WTC11 (cell line): ENCODE data around the gene RS1. TPM values are rescaled to one million over a fixed set of nuclear protein-coding genes. Genes with fewer than 3 reads are reported as not detected.

Source experiments
- ATAC-seq: fragments of 200-7000 bp; cut with Tn5 transposase; 2 replicates; pipeline ENCODE4 v1.10.0; 2021; ENCODE audit warnings: mild to moderate bottlenecking, moderate library complexity
- CTCF ChIA-PET: fragments of 300-600 bp; sonication (Branson Sonifier 250); formaldehyde crosslinking; loops from one replicate; lab custom pipeline; 2021; ENCODE audit warnings: antibody characterized with exemption; lab: Charles Lee
- POLR2A ChIA-PET: fragments of 350-600 bp; sonication (Branson Sonifier 250); formaldehyde crosslinking; loops from one replicate; lab custom pipeline; 2021; ENCODE audit warnings: antibody characterized with exemption; lab: Charles Lee
- DNase-seq: peaks from one replicate; pipeline ENCODE4 v3.0.0; 2021; ENCODE audit warnings: low spot score
- H3K27ac Mint-ChIP-seq: 2 replicates; pipeline ENCODE4 v1.8.0; 2021; ENCODE audit warnings: mixed read lengths
- H3K27me3 Mint-ChIP-seq: 2 replicates; pipeline ENCODE4 v1.8.0; 2021; ENCODE audit warnings: low read depth, mild to moderate bottlenecking, moderate library complexity, mixed read lengths
- H3K36me3 Mint-ChIP-seq: 2 replicates; pipeline ENCODE4 v1.8.0; 2021; ENCODE audit warnings: mixed read lengths
- H3K4me1 Mint-ChIP-seq: 2 replicates; pipeline ENCODE4 v1.8.0; 2022; ENCODE audit warnings: mixed read lengths
- H3K4me3 Mint-ChIP-seq: 2 replicates; pipeline ENCODE4 v1.8.0; 2021; ENCODE audit warnings: mild to moderate bottlenecking, moderate library complexity, mixed read lengths
- H3K9me3 Mint-ChIP-seq: 2 replicates; pipeline ENCODE4 v1.8.0; 2021; ENCODE audit warnings: mixed read lengths
- AR ChIP-seq: fragments of 250-450 bp; sonication (Bioruptor Pico); IDR thresholded peaks from 2 replicates; pipeline ENCODE4 v1.9.0; 2021; ENCODE audit warnings: mild to moderate bottlenecking
- ATF1 ChIP-seq: sonication (generic); formaldehyde crosslinking; IDR thresholded peaks from 2 replicates; pipeline ENCODE4 v1.8.1; 2023; ENCODE audit warnings: mild to moderate bottlenecking, moderate library complexity, missing genetic modification reagents
- ATF6 ChIP-seq: sonication (generic); formaldehyde crosslinking; IDR thresholded peaks from 2 replicates; pipeline ENCODE4 v1.8.1; 2023; ENCODE audit warnings: mild to moderate bottlenecking, missing genetic modification reagents
- CREM ChIP-seq: sonication (generic); formaldehyde crosslinking; IDR thresholded peaks from 2 replicates; pipeline ENCODE4 v1.8.1; 2022; ENCODE audit warnings: mild to moderate bottlenecking, missing genetic modification reagents, moderate library complexity
- ETV6 ChIP-seq: sonication (generic); formaldehyde crosslinking; IDR thresholded peaks from 2 replicates; pipeline ENCODE4 v1.8.1; 2022; ENCODE audit warnings: mild to moderate bottlenecking, missing genetic modification reagents
- FOXK1 ChIP-seq: sonication (generic); formaldehyde crosslinking; IDR thresholded peaks from 2 replicates; pipeline ENCODE4 v1.8.0; 2022; ENCODE audit warnings: mild to moderate bottlenecking, moderate library complexity, missing genetic modification reagents
- FOXP1 ChIP-seq: sonication (generic); formaldehyde crosslinking; IDR thresholded peaks from 2 replicates; pipeline ENCODE4 v1.8.0; 2022; ENCODE audit warnings: missing genetic modification reagents, mild to moderate bottlenecking, moderate library complexity, borderline replicate concordance
- HMGA2 ChIP-seq: fragments of 250-450 bp; sonication (Bioruptor Pico); IDR thresholded peaks from 2 replicates; pipeline ENCODE4 v1.4.0; 2021; ENCODE audit warnings: mild to moderate bottlenecking, moderate library complexity
- JUN ChIP-seq: sonication (generic); formaldehyde crosslinking; IDR thresholded peaks from 2 replicates; pipeline ENCODE4 v1.8.0; 2023; ENCODE audit warnings: mild to moderate bottlenecking, missing genetic modification reagents
- KAT7 ChIP-seq: sonication (generic); formaldehyde crosslinking; IDR thresholded peaks from 2 replicates; pipeline ENCODE4 v1.8.1; 2023; ENCODE audit warnings: missing genetic modification reagents, mild to moderate bottlenecking, borderline replicate concordance
- MAX ChIP-seq: sonication (generic); formaldehyde crosslinking; IDR thresholded peaks from 2 replicates; pipeline ENCODE4 v1.8.0; 2022; ENCODE audit warnings: mild to moderate bottlenecking, missing genetic modification reagents
- NFATC4 ChIP-seq: fragments of 250-450 bp; sonication (Bioruptor Pico); IDR thresholded peaks from 2 replicates; pipeline ENCODE4 v1.9.0; 2021; ENCODE audit warnings: mild to moderate bottlenecking
- NR2C2 ChIP-seq: sonication (generic); formaldehyde crosslinking; IDR thresholded peaks from 2 replicates; pipeline ENCODE4 v1.8.0; 2022; ENCODE audit warnings: mild to moderate bottlenecking, missing genetic modification reagents
- NR3C1 ChIP-seq: sonication (generic); formaldehyde crosslinking; conservative IDR thresholded peaks from 2 replicates; pipeline ENCODE4 v1.8.1; 2023; ENCODE audit warnings: low read depth, mild to moderate bottlenecking, missing genetic modification reagents
- RORB ChIP-seq: fragments of 250-450 bp; sonication (Bioruptor Pico); IDR thresholded peaks from 2 replicates; pipeline ENCODE4 v1.9.0; 2021; ENCODE audit warnings: mild to moderate bottlenecking
- TEAD1 ChIP-seq: sonication (generic); formaldehyde crosslinking; IDR thresholded peaks from 2 replicates; pipeline ENCODE4 v1.8.0; 2022; ENCODE audit warnings: mild to moderate bottlenecking, missing genetic modification reagents
- ZNF317 ChIP-seq: sonication (generic); formaldehyde crosslinking; IDR thresholded peaks from 2 replicates; pipeline ENCODE4 v1.8.1; 2023; ENCODE audit warnings: low read depth, mild to moderate bottlenecking, moderate library complexity, missing genetic modification reagents, borderline replicate concordance
- total RNA-seq: library from RNA; stranded (reverse); gene quantifications from 3 replicates; pipeline ENCODE4 v1.2.3, GENCODE V29; 2021

RS1 gene
- total RNA-seq, 1 experiment from 2014 or later, result not detected

- Mint-ChIP-seq H3K27ac (no peak overlapping the region), H3K4me1 (peaks cover 5% of the 10 kb centered on the region; the same call in 1 of the 2 replicates), H3K27me3 (no peaks in the 10 kb centered on the region), H3K4me3 (no peak overlapping the region), H3K36me3 (no peaks in the 10 kb centered on the region), H3K9me3 (no peaks in the 10 kb centered on the region)
- ATAC-seq (no peak), DNase-seq (no peak)
- POLR2A ChIA-PET, result no interaction called here
- TF ChIP-seq NFATC4 (CRISPR knock-in tag), result no peak
- no peak for TF ChIP-seq HMGA2 (CRISPR knock-in tag)
- CTCF ChIA-PET, result no interaction called here
These were observed 11.1 kb upstream of the RS1 start for GRCh38 chrX:18682979-18683387.

- H3K36me3 Mint-ChIP-seq, result no peaks in the 10 kb centered on the region
- TF ChIP-seq TEAD1 (CRISPR knock-in tag) (no peak), RORB (CRISPR knock-in tag) (no peak), FOXP1 (no peak), ATF6 (no peak), MAX (CRISPR knock-in tag) (no peak), ATF1 (CRISPR knock-in tag) (no peak)
- TF ChIP-seq, all 79 proteins: peak for 0
- no peak overlapping the region for H3K27ac Mint-ChIP-seq
- no peak for DNase-seq
- peaks cover 8% of the 10 kb centered on the region for H3K4me1 Mint-ChIP-seq
- no peak overlapping the region for H3K4me3 Mint-ChIP-seq
- H3K27me3 Mint-ChIP-seq, result no peaks in the 10 kb centered on the region
- POLR2A ChIA-PET, result no interaction called here
- no peak for ATAC-seq
- H3K9me3 Mint-ChIP-seq, result no peaks in the 10 kb centered on the region
- CTCF ChIA-PET, result no interaction called here
These were observed 10.1 kb upstream of the RS1 start for GRCh38 chrX:18681996-18682395.

GRCh38 chrX:18677161-18677869 is 5.4 kb upstream of the RS1 start:
- Mint-ChIP-seq H3K36me3 (no peaks in the 10 kb centered on the region), H3K4me1 (peaks cover 11% of the 10 kb centered on the region), H3K9me3 (no peaks in the 10 kb centered on the region), H3K4me3 (no peak overlapping the region), H3K27ac (no peak overlapping the region), H3K27me3 (no peaks in the 10 kb centered on the region)
- POLR2A ChIA-PET, result interaction anchor here (1.4 kb wide), 1 partner anchor 253 kb away, joined by 3 read pairs; no protein-coding TSS in a partner anchor
- DNase-seq (no peak), ATAC-seq (no peak)
- CTCF ChIA-PET, result interaction anchor here (0.6 to 1.7 kb wide), 6 partner anchors 176 to 657 kb away, joined by 3 to 13 read pairs (median 4); partner anchors contain the start of gene CDKL5
- no peak for TF ChIP-seq JUN (CRISPR knock-in tag)
- TF ChIP-seq ATF6, result no peak
- TF ChIP-seq KAT7, result no peak
- no peak for TF ChIP-seq ETV6
- TF ChIP-seq CREM (CRISPR knock-in tag), result no peak
- no peak for TF ChIP-seq FOXK1 (CRISPR knock-in tag)
- no peak for TF ChIP-seq NR2C2
- no peak for TF ChIP-seq ZNF317 (CRISPR knock-in tag)
- TF ChIP-seq AR (CRISPR knock-in tag), result no peak
- no peak for TF ChIP-seq NR3C1 (CRISPR knock-in tag)
